Activated naive CD8-positive, alpha-beta T cell treated with anti-CD3 and anti-CD28 coated beads, Interleukin-2, amount 50 U/mL, for 24 hours (primary cell): ENCODE results near the gene NDRG2.

Source experiments
- ATAC-seq: fragments of 150-1000 bp; cut with Tn5 transposase; one replicate; pipeline ENCODE4 v1.10.0; 2021
- DNase-seq: peaks from one replicate; pipeline ENCODE4 v3.0.0; 2021
- H3K27ac Mint-ChIP-seq: one replicate; pipeline ENCODE4 v1.8.0; 2021; ENCODE audit warnings: mild to moderate bottlenecking, mixed read lengths
- H3K27me3 Mint-ChIP-seq: one replicate; pipeline ENCODE4 v1.8.0; 2021; ENCODE audit warnings: mixed read lengths
- H3K36me3 Mint-ChIP-seq: one replicate; pipeline ENCODE4 v1.8.0; 2021; ENCODE audit warnings: low read depth, mixed read lengths
- H3K4me1 Mint-ChIP-seq: one replicate; pipeline ENCODE4 v1.8.0; 2021; ENCODE audit warnings: mixed read lengths
- H3K4me3 Mint-ChIP-seq: one replicate; pipeline ENCODE4 v1.8.0; 2021; ENCODE audit warnings: mild to moderate bottlenecking, moderate library complexity, mixed read lengths
- H3K9me3 Mint-ChIP-seq: one replicate; pipeline ENCODE4 v1.8.0; 2021; ENCODE audit warnings: mixed read lengths

The NDRG2 gene

GRCh38 chr14:21024585-21025370 lies at the start of gene NDRG2:
NDRG2 (minus strand) TSS chr14:21025061; CDS start chr14:21023315, 1,746 bp downstream.
- H3K4me1 Mint-ChIP-seq: peaks cover 11% of the 10 kb centered on the region
- ATAC-seq (peak; percentile 47), DNase-seq (peak; percentile 66)
- H3K27me3 Mint-ChIP-seq: peaks cover 8% of the 10 kb centered on the region
- no peaks in the 10 kb centered on the region for H3K9me3 Mint-ChIP-seq
- H3K36me3 Mint-ChIP-seq: no peaks in the 10 kb centered on the region
- peak within 1 kb of the TSS; percentile 76 for H3K4me3 Mint-ChIP-seq
- peak within 1 kb of the TSS; percentile 51 for H3K27ac Mint-ChIP-seq

GRCh38 chr14:21073921-21074320 lies 49.1 kb upstream of the NDRG2 start:
- H3K36me3 Mint-ChIP-seq: no peaks in the 10 kb centered on the region
- no peaks in the 10 kb centered on the region for H3K9me3 Mint-ChIP-seq
- DNase-seq: no peak
- peaks cover 30% of the 10 kb centered on the region for H3K4me1 Mint-ChIP-seq
- H3K27me3 Mint-ChIP-seq: peaks cover 34% of the 10 kb centered on the region
- H3K4me3 Mint-ChIP-seq: no peak overlapping the region
- no peak overlapping the region for H3K27ac Mint-ChIP-seq
- no peak for ATAC-seq

GRCh38 chr14:21072781-21073339 lies 48.0 kb upstream of the NDRG2 start:
- no peak overlapping the region for H3K4me3 Mint-ChIP-seq
- no peak for DNase-seq
- no peaks in the 10 kb centered on the region for H3K9me3 Mint-ChIP-seq
- no peak overlapping the region for H3K27ac Mint-ChIP-seq
- no peak for ATAC-seq
- peaks cover 34% of the 10 kb centered on the region for H3K4me1 Mint-ChIP-seq
- peaks cover 42% of the 10 kb centered on the region for H3K27me3 Mint-ChIP-seq
- H3K36me3 Mint-ChIP-seq: no peaks in the 10 kb centered on the region

GRCh38 chr14:21072031-21072473 lies 47.2 kb upstream of the NDRG2 start:
- Mint-ChIP-seq H3K27ac (no peak overlapping the region), H3K36me3 (no peaks in the 10 kb centered on the region), H3K27me3 (peaks cover 48% of the 10 kb centered on the region), H3K9me3 (no peaks in the 10 kb centered on the region), H3K4me1 (peaks cover 34% of the 10 kb centered on the region), H3K4me3 (peak overlapping the region; percentile 75)
- ATAC-seq (no peak), DNase-seq (no peak)

GRCh38 chr14:21071225-21072030 lies 46.6 kb upstream of the NDRG2 start:
- Mint-ChIP-seq H3K36me3 (no peaks in the 10 kb centered on the region), H3K4me1 (peaks cover 34% of the 10 kb centered on the region), H3K9me3 (no peaks in the 10 kb centered on the region), H3K4me3 (peak overlapping the region; percentile 75), H3K27ac (no peak overlapping the region), H3K27me3 (peaks cover 53% of the 10 kb centered on the region)
- ATAC-seq (peak; percentile 64), DNase-seq (peak; percentile 73)

- Mint-ChIP-seq H3K9me3 (no peaks in the 10 kb centered on the region), H3K4me3 (peak overlapping the region; percentile 75), H3K27ac (no peak overlapping the region), H3K4me1 (peaks cover 34% of the 10 kb centered on the region), H3K27me3 (peaks cover 58% of the 10 kb centered on the region), H3K36me3 (no peaks in the 10 kb centered on the region)
- DNase-seq (no peak), ATAC-seq (peak; percentile 8)
Observed at GRCh38 chr14:21070610-21071224, 45.9 kb upstream of the NDRG2 start.

- Mint-ChIP-seq H3K36me3 (no peaks in the 10 kb centered on the region), H3K27ac (no peak within 1 kb of the TSS), H3K4me1 (peaks cover 34% of the 10 kb centered on the region), H3K4me3 (peak within 1 kb of the TSS; percentile 75), H3K27me3 (peaks cover 62% of the 10 kb centered on the region), H3K9me3 (no peaks in the 10 kb centered on the region)
- peak; percentile 27 for DNase-seq
- ATAC-seq: peak; percentile 10
Observed at GRCh38 chr14:21070083-21070609, 45.3 kb upstream of the NDRG2 start, which contains the start of gene ARHGEF40. ARHGEF40 (plus strand) TSS chr14:21070304; CDS start chr14:21070397, 93 bp downstream.

- Mint-ChIP-seq H3K9me3 (no peaks in the 10 kb centered on the region), H3K27ac (no peak overlapping the region)
- ATAC-seq: no peak
Observed at GRCh38 chr14:21069388-21070082, 44.7 kb upstream of the NDRG2 start.

GRCh38 chr14:21068521-21069387 lies 43.9 kb upstream of the NDRG2 start:
- Mint-ChIP-seq H3K27me3 (peaks cover 67% of the 10 kb centered on the region), H3K36me3 (no peaks in the 10 kb centered on the region), H3K4me3 (peak overlapping the region; percentile 71), H3K9me3 (no peaks in the 10 kb centered on the region), H3K27ac (no peak overlapping the region), H3K4me1 (peaks cover 34% of the 10 kb centered on the region)
- peak; percentile 63 for ATAC-seq
- peak; percentile 53 for DNase-seq

More at GRCh38 chr14:21069388-21070082, 44.7 kb upstream of the NDRG2 start:
- Mint-ChIP-seq H3K36me3 (no peaks in the 10 kb centered on the region), H3K4me1 (peaks cover 34% of the 10 kb centered on the region), H3K4me3 (peak overlapping the region; percentile 71), H3K27me3 (peaks cover 67% of the 10 kb centered on the region)
- no peak for DNase-seq

- H3K4me3 Mint-ChIP-seq: no peak overlapping the region
- H3K4me1 Mint-ChIP-seq: peaks cover 28% of the 10 kb centered on the region
- H3K9me3 Mint-ChIP-seq: no peaks in the 10 kb centered on the region
- H3K36me3 Mint-ChIP-seq: no peaks in the 10 kb centered on the region
- DNase-seq: no peak
- no peak for ATAC-seq
- H3K27me3 Mint-ChIP-seq: peaks cover 67% of the 10 kb centered on the region
- H3K27ac Mint-ChIP-seq: no peak overlapping the region
Observed at GRCh38 chr14:21066882-21067502, 42.1 kb upstream of the NDRG2 start.

- Mint-ChIP-seq H3K9me3 (no peaks in the 10 kb centered on the region), H3K4me1 (peaks cover under 1% of the 10 kb centered on the region), H3K4me3 (no peak overlapping the region), H3K27me3 (peaks cover 44% of the 10 kb centered on the region), H3K27ac (no peak overlapping the region), H3K36me3 (no peaks in the 10 kb centered on the region)
- DNase-seq (no peak), ATAC-seq (no peak)
Observed at GRCh38 chr14:21063479-21063878, 38.6 kb upstream of the NDRG2 start.

GRCh38 chr14:21061347-21061668 lies 36.4 kb upstream of the NDRG2 start:
- H3K4me3 Mint-ChIP-seq: no peak overlapping the region
- no peak for ATAC-seq
- no peaks in the 10 kb centered on the region for H3K9me3 Mint-ChIP-seq
- peaks cover 30% of the 10 kb centered on the region for H3K27me3 Mint-ChIP-seq
- DNase-seq: no peak
- H3K36me3 Mint-ChIP-seq: no peaks in the 10 kb centered on the region
- H3K27ac Mint-ChIP-seq: no peak overlapping the region
- no peaks in the 10 kb centered on the region for H3K4me1 Mint-ChIP-seq
